ENCODE measurements around the gene SSX4B.
"Not testable (repeated sequence)": the region's sequence is repeated elsewhere in the genome, so short reads cannot be mapped to it uniquely, and the experiment has no call there.

- TF ChIP-seq CTCF, POLR2A (IDR thresholded peaks at IDR 0.05): not testable (repeated sequence)
Measured at GRCh38 chrX:48356315-48357094, 55.3 kb downstream of the SSX4B start, which contains the start of gene SSX3.
